Tibial artery (tissue), 4 donors: ENCODE measurements around the gene JAKMIP2.

Experiments used
- DNase-seq, 2 donors: peaks; one replicate each; pipeline ENCODE4 v3.0.0-alpha.2; 2019
- H3K27ac ChIP-seq, 2 donors: fragments of 200-600 bp; sonication (generic) in 1 of 2; 1 replicate in 1 of 2; 2 replicates in 1 of 2; pipeline ENCODE4 v1.5.1; 2018 to 2019; ENCODE audit warnings: mild to moderate bottlenecking in 1 of 2
- H3K27me3 ChIP-seq, 2 donors: fragments of 200-600 bp; sonication (generic) in 1 of 2; one replicate each; pipeline versions ENCODE4 v1.5.1 to v1.6.0; 2016 to 2019
- H3K36me3 ChIP-seq, 3 donors: fragments of 200-600 bp; sonication (generic) in 2 of 3; one replicate each; pipeline ENCODE4 v1.5.1; 2016 to 2019; ENCODE audit warnings: mild to moderate bottlenecking in 2 of 3
- H3K4me1 ChIP-seq, 4 donors: fragments of 200-600 bp; sonication (generic) in 2 of 4; 1 replicate in 3 of 4; 2 replicates in 1 of 4; pipeline ENCODE4 v1.5.1; 2016 to 2019
- H3K4me3 ChIP-seq, 2 donors: fragments of 200-600 bp; sonication (generic) in 1 of 2; 1 replicate in 1 of 2; 2 replicates in 1 of 2; pipeline ENCODE4 v1.5.1; 2018 to 2019; ENCODE audit warnings: mild to moderate bottlenecking in 2 of 2
- H3K9me3 ChIP-seq, 3 donors: fragments of 200-600 bp; sonication (generic) in 1 of 3; one replicate each; pipeline ENCODE4 v1.5.1; 2016 to 2019
- intact Hi-C: fragments of 100-400 bp; cut with DNase I; formaldehyde crosslinking; loops from one replicate; pipeline ENCODE4 v1.15.0; 2023; ENCODE audit warnings: low total_unique reads
- TF ChIP-seq, protein P1 (sequence below), 2 experiments: fragments of 200-600 bp in 1 of 2; fragments of 450-650 bp in 1 of 2; IDR thresholded peaks; one replicate each; pipeline ENCODE4 v1.5.1; 2017 to 2019; ENCODE audit warnings: antibody characterized with exemption in 2 of 2, mild to moderate bottlenecking in 1 of 2, moderate library complexity in 1 of 2

The JAKMIP2 gene

DNA sequence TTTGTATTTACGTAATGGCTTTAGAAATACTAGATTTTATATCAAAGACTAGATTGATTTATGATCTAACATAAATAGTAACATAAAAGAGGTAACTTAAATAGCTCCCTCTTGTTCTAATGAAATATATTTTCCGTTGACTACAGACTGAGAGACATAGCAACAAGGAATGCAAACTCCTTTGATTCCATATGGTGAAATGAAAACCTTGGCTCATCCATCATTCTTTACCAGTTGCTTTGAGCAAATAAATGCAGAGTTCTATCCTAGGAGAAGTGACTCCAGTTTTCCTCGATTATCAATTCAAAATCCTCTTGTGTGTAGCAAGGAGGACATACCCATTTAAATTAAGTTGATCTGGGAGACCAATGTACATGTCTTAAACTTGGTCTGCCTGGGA, 18.0 kb upstream of the JAKMIP2 start:
- Histone ChIP-seq H3K4me3 (no peak overlapping the region), H3K27me3 (no peaks in the 10 kb centered on the region), H3K36me3 (no peaks in the 10 kb centered on the region), H3K27ac (no peak overlapping the region), H3K4me1 (no peaks in the 10 kb centered on the region), H3K9me3 (no peaks in the 10 kb centered on the region)
- DNase-seq: no peak
- TF ChIP-seq, protein P1, sequence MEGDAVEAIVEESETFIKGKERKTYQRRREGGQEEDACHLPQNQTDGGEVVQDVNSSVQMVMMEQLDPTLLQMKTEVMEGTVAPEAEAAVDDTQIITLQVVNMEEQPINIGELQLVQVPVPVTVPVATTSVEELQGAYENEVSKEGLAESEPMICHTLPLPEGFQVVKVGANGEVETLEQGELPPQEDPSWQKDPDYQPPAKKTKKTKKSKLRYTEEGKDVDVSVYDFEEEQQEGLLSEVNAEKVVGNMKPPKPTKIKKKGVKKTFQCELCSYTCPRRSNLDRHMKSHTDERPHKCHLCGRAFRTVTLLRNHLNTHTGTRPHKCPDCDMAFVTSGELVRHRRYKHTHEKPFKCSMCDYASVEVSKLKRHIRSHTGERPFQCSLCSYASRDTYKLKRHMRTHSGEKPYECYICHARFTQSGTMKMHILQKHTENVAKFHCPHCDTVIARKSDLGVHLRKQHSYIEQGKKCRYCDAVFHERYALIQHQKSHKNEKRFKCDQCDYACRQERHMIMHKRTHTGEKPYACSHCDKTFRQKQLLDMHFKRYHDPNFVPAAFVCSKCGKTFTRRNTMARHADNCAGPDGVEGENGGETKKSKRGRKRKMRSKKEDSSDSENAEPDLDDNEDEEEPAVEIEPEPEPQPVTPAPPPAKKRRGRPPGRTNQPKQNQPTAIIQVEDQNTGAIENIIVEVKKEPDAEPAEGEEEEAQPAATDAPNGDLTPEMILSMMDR (IDR thresholded peaks at IDR 0.05): no peak
- intact Hi-C loops: no loop called here

DNA sequence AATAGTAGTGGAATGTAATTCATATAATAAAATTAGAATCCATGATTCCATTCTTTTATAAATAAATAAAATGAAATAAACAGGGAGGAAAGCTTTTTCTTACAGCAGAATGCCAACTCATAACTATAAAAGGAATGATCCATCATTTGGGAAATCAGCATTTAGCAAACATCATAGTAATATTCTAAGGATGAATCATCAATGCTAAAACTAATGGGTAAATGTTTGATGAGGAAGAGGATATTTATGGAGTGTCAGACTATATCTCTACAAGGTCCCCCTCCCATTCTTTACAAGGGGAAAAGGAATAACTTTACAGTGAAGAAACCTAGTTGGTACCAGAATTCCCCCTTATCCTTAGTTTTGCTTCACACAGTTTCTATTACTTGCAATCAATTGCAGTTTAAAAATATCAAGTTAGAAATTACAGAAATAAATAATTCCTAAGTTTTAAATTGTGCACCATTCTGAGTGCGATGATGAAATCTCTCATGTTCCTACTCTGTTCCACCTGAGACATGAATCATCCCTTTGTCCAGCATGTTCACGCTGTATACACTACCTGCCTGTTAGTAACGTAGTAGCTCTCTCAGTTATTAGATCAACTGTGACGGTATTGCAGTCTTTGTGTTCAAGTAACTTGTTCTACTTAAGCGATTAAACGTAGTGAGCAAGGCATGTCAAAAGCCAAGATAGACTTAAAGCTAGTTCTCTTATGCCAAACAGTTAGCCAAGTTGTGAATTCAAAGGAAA, 14.2 kb upstream of the JAKMIP2 start:
- intact Hi-C loops: no loop called here
- TF ChIP-seq, protein P1 (IDR thresholded peaks at IDR 0.05): no peak
- DNase-seq: no peak
- Histone ChIP-seq H3K9me3 (no peaks in the 10 kb centered on the region), H3K4me1 (no peaks in the 10 kb centered on the region), H3K4me3 (no peak overlapping the region), H3K36me3 (no peaks in the 10 kb centered on the region), H3K27me3 (no peaks in the 10 kb centered on the region), H3K27ac (no peak overlapping the region)

DNA sequence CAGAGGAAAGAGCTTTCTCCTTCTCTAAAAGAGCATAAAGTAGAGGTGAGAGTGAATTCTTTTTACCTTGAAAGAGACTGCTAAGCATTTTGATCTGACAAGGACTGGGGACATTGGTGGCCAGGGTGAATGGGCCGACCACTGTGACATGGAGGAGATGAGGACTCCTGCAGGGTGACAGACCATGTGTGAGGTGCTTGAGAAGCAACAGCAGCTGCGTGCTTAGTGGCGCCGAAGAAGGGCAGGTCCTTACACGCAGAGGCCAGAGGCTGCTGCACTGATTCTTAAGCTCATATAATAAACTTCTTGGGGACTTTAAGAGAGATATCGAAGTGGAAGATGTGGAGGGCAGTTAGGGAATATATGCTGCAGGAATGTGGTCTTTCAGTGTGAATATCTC, 8.7 kb upstream of the JAKMIP2 start:
- Histone ChIP-seq H3K27me3 (no peaks in the 10 kb centered on the region), H3K4me3 (no peak overlapping the region), H3K36me3 (no peaks in the 10 kb centered on the region), H3K27ac (no peak overlapping the region), H3K4me1 (no peaks in the 10 kb centered on the region), H3K9me3 (no peaks in the 10 kb centered on the region)
- no peak for DNase-seq
- intact Hi-C loops: no loop called here
- TF ChIP-seq, protein P1 (IDR thresholded peaks at IDR 0.05): no peak

DNA sequence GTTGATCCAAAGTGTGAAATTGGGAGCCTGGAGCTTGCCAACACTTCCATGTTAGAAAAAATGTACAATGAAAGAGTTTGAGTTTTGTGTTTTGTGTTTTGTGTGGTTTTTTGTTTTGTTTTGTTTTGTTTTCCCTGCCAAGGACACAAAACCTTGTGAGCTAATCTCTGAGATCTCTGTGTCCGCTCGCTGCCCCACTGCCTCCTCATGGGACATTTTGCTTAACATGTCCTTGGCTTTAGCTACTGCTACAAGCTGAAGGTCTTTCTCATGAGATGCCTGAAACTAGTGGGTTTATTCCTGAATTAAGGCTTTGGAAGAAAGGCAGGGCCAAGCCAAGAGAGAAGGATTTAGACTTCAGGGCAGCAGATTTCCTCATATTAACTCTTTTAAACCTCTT, 7.3 kb upstream of the JAKMIP2 start:
- H3K4me3 ChIP-seq: no peak overlapping the region
- no peak for DNase-seq
- intact Hi-C loops: no loop called here
- H3K36me3 ChIP-seq: no peaks in the 10 kb centered on the region
- no peaks in the 10 kb centered on the region for H3K9me3 ChIP-seq
- no peak overlapping the region for H3K27ac ChIP-seq
- no peaks in the 10 kb centered on the region for H3K27me3 ChIP-seq
- TF ChIP-seq, protein P1 (IDR thresholded peaks at IDR 0.05): no peak
- no peaks in the 10 kb centered on the region for H3K4me1 ChIP-seq

DNA sequence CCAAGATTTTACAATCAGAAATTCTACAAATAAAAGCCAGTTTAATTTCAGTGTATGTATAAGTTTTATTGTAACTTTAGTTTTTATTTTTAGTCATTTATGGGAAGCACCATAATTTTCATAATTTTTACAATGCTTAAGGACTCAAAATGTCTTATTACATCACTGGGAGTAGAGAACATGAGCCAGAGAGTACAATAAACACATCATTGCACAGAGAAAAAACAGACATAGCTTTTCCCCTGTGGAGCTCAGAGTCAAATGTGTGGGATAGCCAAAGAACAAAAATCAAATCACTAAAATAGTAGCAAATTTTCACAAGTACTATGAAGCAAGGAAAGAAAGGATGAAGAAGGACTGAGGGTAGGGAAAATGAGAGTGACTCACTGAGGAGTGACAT, 5.5 kb upstream of the JAKMIP2 start:
- H3K4me3 ChIP-seq: no peak overlapping the region

More for the DNA sequence above, 5.5 kb upstream of the JAKMIP2 start:
- no peak for DNase-seq
- TF ChIP-seq, protein P1 (IDR thresholded peaks at IDR 0.05): no peak
- no peaks in the 10 kb centered on the region for H3K36me3 ChIP-seq
- H3K9me3 ChIP-seq: no peaks in the 10 kb centered on the region
- H3K4me1 ChIP-seq: no peaks in the 10 kb centered on the region
- intact Hi-C loops: no loop called here
- no peak overlapping the region for H3K27ac ChIP-seq
- no peaks in the 10 kb centered on the region for H3K27me3 ChIP-seq
